Smooth muscle cell (in vitro differentiated cells): ENCODE data around the gene OR10G6. TPM values are rescaled to one million over a fixed set of nuclear protein-coding genes. Genes with fewer than 3 reads are reported as not detected.
"Not testable (repeated sequence)": the region's sequence is repeated elsewhere in the genome, so short reads cannot be mapped to it uniquely, and the experiment has no call there.

Source experiments
- DNase-seq: peaks from one replicate; lab custom pipeline; 2025; ENCODE audit not compliant: unreplicated experiment; lab: John Stamatoyannopoulos, UW
- H2AFZ ChIP-seq: fragments of 200-600 bp; sonication (generic); 2 replicates; pipeline ENCODE4 v1.6.0; 2016; ENCODE audit warnings: antibody characterized with exemption, low read depth, mild to moderate bottlenecking
- H3F3A ChIP-seq: fragments of 200-600 bp; sonication (generic); 2 replicates; pipeline ENCODE4 v1.6.0; 2017; ENCODE audit warnings: antibody characterized with exemption, low read depth
- H3K27ac ChIP-seq: fragments of 200-600 bp; sonication (generic); 2 replicates; pipeline ENCODE4 v1.5.1; 2016; ENCODE audit warnings: low read depth, mild to moderate bottlenecking
- H3K27me3 ChIP-seq: fragments of 200-600 bp; sonication (generic); 2 replicates; pipeline ENCODE4 v1.6.1; 2016; ENCODE audit warnings: low read depth, mild to moderate bottlenecking
- H3K36me3 ChIP-seq: fragments of 200-600 bp; sonication (generic); 2 replicates; pipeline ENCODE4 v1.5.1; 2016; ENCODE audit warnings: low read depth
- H3K4me1 ChIP-seq: fragments of 200-600 bp; sonication (generic); 2 replicates; pipeline ENCODE4 v1.5.1; 2016; ENCODE audit warnings: low read depth
- H3K4me2 ChIP-seq: fragments of 200-600 bp; sonication (generic); 2 replicates; pipeline ENCODE4 v1.6.0; 2016; ENCODE audit warnings: mild to moderate bottlenecking
- H3K4me3 ChIP-seq: fragments of 200-600 bp; sonication (generic); 2 replicates; pipeline ENCODE4 v1.5.1; 2016; ENCODE audit warnings: mild to moderate bottlenecking
- H3K79me2 ChIP-seq: fragments of 200-600 bp; sonication (generic); 2 replicates; pipeline ENCODE4 v1.6.0; 2016; ENCODE audit warnings: low read depth, mild to moderate bottlenecking
- H3K9ac ChIP-seq: fragments of 200-600 bp; sonication (generic); 2 replicates; pipeline ENCODE4 v1.6.0; 2016; ENCODE audit warnings: low read depth
- H3K9me3 ChIP-seq: fragments of 200-600 bp; sonication (generic); replicated peaks from 2 replicates; pipeline ENCODE4 v1.5.1; 2016; ENCODE audit warnings: low read depth
- H4K20me1 ChIP-seq: fragments of 200-600 bp; sonication (generic); 2 replicates; pipeline ENCODE4 v1.6.0; 2016; ENCODE audit warnings: low read depth
- WGBS: methylation state at CpG from one replicate; pipeline ENCODE4 v1.1.7; 2016; ENCODE audit warnings: low lambda C conversion rate; 5-methylcytosine and 5-hydroxymethylcytosine counted together
- polyA plus RNA-seq: library from polyadenylated mRNA; unstranded; fragments of >200 nt; fragmentation: Nextera tagmentation; extraction: Ambion mirVana; gene quantifications from 2 replicates; pipeline ENCODE4 v1.2.1, GENCODE V29; 2016
- total RNA-seq: library from RNA; depleted of rRNA; stranded (reverse); fragments of >200 nt; gene quantifications from 2 replicates; pipeline ENCODE4 v1.2.3, GENCODE V29; 2014
- TF ChIP-seq, protein P1 (sequence below): fragments of 200-600 bp; sonication (generic); IDR thresholded peaks from 2 replicates; pipeline ENCODE4 v1.5.1; 2017; ENCODE audit warnings: borderline replicate concordance, mild to moderate bottlenecking, antibody characterized with exemption; ENCODE audit not compliant: insufficient read depth, poor library complexity, severe bottlenecking

Gene OR10G6
- total and polyA plus RNA-seq, 2 experiments from 2014 or later: not detected

DNA sequence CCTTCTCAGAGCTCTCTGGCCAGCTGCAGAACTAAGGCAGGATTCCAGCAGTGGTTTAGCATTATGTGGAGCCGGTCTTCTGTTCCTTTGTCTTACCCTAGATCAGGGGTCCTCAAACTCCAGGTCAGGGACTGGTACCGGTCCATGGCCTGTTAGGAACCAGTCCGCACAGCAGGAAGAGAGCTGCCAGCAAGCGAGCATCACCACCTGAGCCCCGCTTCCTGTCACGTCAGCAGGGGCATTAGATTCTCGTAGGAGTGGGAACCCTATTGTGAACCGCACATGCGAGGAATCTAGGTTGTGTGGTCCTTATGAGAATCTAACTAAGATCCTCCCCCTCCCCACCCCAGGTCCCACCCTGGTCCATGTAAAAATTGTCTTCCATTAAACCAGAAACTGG, 44.6 kb upstream of the OR10G6 start:
- Histone ChIP-seq H3K27ac (no peak overlapping the region), H3K4me3 (no peak overlapping the region), H3K27me3 (no peaks in the 10 kb centered on the region), H3K36me3 (no peaks in the 10 kb centered on the region), H3K79me2 (no peaks in the 10 kb centered on the region), H3K9ac (no peak overlapping the region), H3K9me3 (no peaks in the 10 kb centered on the region), H2AFZ (no peak overlapping the region), H4K20me1 (no peaks in the 10 kb centered on the region), H3F3A (no peaks in the 10 kb centered on the region), H3K4me2 (no peak overlapping the region), H3K4me1 (no peaks in the 10 kb centered on the region)
- WGBS: 90% methylated on average over 9 of the region's 9 CpGs
- TF ChIP-seq, protein P1, sequence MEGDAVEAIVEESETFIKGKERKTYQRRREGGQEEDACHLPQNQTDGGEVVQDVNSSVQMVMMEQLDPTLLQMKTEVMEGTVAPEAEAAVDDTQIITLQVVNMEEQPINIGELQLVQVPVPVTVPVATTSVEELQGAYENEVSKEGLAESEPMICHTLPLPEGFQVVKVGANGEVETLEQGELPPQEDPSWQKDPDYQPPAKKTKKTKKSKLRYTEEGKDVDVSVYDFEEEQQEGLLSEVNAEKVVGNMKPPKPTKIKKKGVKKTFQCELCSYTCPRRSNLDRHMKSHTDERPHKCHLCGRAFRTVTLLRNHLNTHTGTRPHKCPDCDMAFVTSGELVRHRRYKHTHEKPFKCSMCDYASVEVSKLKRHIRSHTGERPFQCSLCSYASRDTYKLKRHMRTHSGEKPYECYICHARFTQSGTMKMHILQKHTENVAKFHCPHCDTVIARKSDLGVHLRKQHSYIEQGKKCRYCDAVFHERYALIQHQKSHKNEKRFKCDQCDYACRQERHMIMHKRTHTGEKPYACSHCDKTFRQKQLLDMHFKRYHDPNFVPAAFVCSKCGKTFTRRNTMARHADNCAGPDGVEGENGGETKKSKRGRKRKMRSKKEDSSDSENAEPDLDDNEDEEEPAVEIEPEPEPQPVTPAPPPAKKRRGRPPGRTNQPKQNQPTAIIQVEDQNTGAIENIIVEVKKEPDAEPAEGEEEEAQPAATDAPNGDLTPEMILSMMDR: no peak
- DNase-seq: no peak

DNA sequence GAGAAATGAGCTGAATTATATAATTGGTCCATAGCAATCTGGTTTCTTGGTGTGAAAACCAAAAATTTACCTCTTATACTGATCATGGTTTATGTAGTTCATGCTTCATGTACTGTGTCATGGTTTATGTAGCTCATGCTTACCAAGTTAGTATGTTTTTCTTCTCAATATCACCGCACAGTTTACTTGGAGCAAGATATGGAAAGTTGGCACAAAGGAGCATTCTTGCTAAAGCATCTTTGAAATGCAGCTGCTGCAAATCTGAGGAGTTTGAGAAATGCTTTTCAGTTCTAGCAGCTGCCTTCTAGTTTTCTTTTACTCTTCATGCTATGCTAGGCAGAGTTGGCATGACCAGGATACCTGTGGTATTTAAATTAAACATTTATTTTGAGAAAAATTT, 41.7 kb upstream of the OR10G6 start:
- no peak overlapping the region for H3K9ac ChIP-seq
- no peak for DNase-seq

DNA sequence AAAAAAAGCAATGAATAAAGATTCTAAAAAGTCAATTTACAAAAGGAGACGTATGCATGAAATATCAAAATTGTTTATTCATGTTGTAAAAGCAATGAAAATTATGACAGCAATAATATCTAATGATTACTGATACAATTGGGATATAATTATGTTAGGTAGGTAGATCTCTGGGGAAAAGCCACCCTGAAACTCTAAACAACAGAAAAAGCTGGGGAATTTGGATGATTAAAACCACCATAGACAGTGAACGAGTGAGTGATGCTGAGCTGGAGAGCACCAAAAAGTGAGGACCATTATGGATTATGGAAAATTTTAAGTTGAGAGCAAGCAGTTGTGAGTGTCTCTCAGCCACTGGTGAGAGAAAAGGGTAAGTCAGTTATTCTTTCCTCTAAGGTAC, 31.5 kb upstream of the OR10G6 start, which contains the start of gene OR10G8:
TSS of gene OR10G8 (plus strand) at position 301 of the 400 bp plus-strand sequence. CDS start 2,825 bp downstream, outside the sequence.
- no peaks in the 10 kb centered on the region for H3K9me3 ChIP-seq
- H3K4me3 ChIP-seq: no peak within 1 kb of the TSS

More for the DNA sequence above, 41.7 kb upstream of the OR10G6 start:
- Histone ChIP-seq H3K27me3 (no peaks in the 10 kb centered on the region), H3F3A (no peaks in the 10 kb centered on the region), H3K79me2 (no peaks in the 10 kb centered on the region), H3K27ac (no peak overlapping the region), H4K20me1 (no peaks in the 10 kb centered on the region), H3K4me3 (no peak overlapping the region), H3K9me3 (no peaks in the 10 kb centered on the region), H2AFZ (no peak overlapping the region), H3K36me3 (no peaks in the 10 kb centered on the region), H3K4me1 (no peaks in the 10 kb centered on the region), H3K4me2 (no peak overlapping the region)
- 90% methylated on average over 1 of the region's 1 CpG for whole genome bisulfite sequencing
- TF ChIP-seq, protein P1: no peak

DNA sequence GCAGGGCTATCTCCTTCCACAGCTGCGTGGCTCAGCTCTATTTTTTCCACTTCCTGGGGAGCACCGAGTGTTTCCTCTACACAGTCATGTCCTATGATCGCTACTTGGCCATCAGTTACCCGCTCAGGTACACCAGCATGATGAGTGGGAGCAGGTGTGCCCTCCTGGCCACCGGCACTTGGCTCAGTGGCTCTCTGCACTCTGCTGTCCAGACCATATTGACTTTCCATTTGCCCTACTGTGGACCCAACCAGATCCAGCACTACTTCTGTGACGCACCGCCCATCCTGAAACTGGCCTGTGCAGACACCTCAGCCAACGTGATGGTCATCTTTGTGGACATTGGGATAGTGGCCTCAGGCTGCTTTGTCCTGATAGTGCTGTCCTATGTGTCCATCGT, 20.9 kb upstream of the OR10G6 start:
- not testable (repeated sequence) for H3K4me3 ChIP-seq, H4K20me1 ChIP-seq, H3F3A ChIP-seq, H3K4me1 ChIP-seq, H3K9ac ChIP-seq, H2AFZ ChIP-seq, H3K36me3 ChIP-seq, DNase-seq, H3K4me2 ChIP-seq, H3K9me3 ChIP-seq, H3K79me2 ChIP-seq, H3K27me3 ChIP-seq, H3K27ac ChIP-seq
- 88% methylated on average over 5 of the region's 9 CpGs for WGBS

More for the DNA sequence above, 31.5 kb upstream of the OR10G6 start, which contains the start of gene OR10G8:
- Histone ChIP-seq H3K79me2 (no peaks in the 10 kb centered on the region), H3K27ac (no peak within 1 kb of the TSS), H3K9ac (no peak within 1 kb of the TSS), H3K4me1 (no peaks in the 10 kb centered on the region), H3F3A (no peaks in the 10 kb centered on the region), H3K27me3 (no peaks in the 10 kb centered on the region), H3K4me2 (no peak within 1 kb of the TSS), H3K36me3 (no peaks in the 10 kb centered on the region), H2AFZ (no peak within 1 kb of the TSS), H4K20me1 (no peaks in the 10 kb centered on the region)
- WGBS: 80% methylated on average over 2 of the region's 2 CpGs
- DNase-seq: no peak
- TF ChIP-seq, protein P1: no peak
